ENCODE results near the gene C1QTNF1. TPM values are rescaled to one million over a fixed set of nuclear protein-coding genes. Genes with fewer than 3 reads are reported as not detected.

Gene C1QTNF1
- total RNA-seq, 1 experiment from 2014 or later: 18.6 TPM

GRCh38 chr17:79027274-79027924 lies 3.4 kb downstream of the C1QTNF1 start:
- no peak for DNase-seq
- H3K4me2 ChIP-seq (ENCODE audit: low read length): peak overlapping the region; percentile 81
- peak overlapping the region; percentile 0; the same call in 1 of the 2 replicates for H3K9ac ChIP-seq (ENCODE audit: low read length)
- H3K36me3 ChIP-seq (ENCODE audit: low read depth, low read length): no peaks in the 10 kb centered on the region
- H3K9me2 ChIP-seq (replicated peaks; ENCODE audit: low read length): no peaks in the 10 kb centered on the region
- H3F3A ChIP-seq (ENCODE audit: low read length, unreplicated experiment): no peaks in the 10 kb centered on the region
- ChIA-PET POLR2A (ENCODE audit: unreplicated experiment) (interaction anchor here (1.4 kb wide), 2 partner anchors 9 to 31 kb away, joined by 7 to 25 read pairs; no protein-coding TSS in a partner anchor), CTCF (interaction anchor here (0.8 to 2.5 kb wide), 4 partner anchors 9 to 18 kb away, joined by 9 to 32 read pairs (median 16); no protein-coding TSS in a partner anchor)
- no peak overlapping the region for H2AFZ ChIP-seq (ENCODE audit: low read length)
- no peak for ATAC-seq
- H3K79me2 ChIP-seq (ENCODE audit: low read length): no peaks in the 10 kb centered on the region
- TF ChIP-seq EZH2 (IDR thresholded peaks at IDR 0.05; ENCODE audit: low read length, unreplicated experiment) (no peak), EZH2phosphoT487 (IDR thresholded peaks at IDR 0.05; ENCODE audit: borderline replicate concordance, low read length) (no peak), CTCF (conservative IDR thresholded peaks at IDR 0.05; ENCODE audit: low read depth, low read length) (no peak)
- no peaks in the 10 kb centered on the region for H3K9me3 ChIP-seq (ENCODE audit: low read length)
- H3K4me3 ChIP-seq (ENCODE audit: low read length): peak overlapping the region; percentile 56; the same call in 1 of the 2 replicates
- intact Hi-C loops (cut with micrococcal nuclease): no loop called here
- peak overlapping the region; percentile 85 for H3K27ac ChIP-seq (ENCODE audit: low read length)
- peaks cover 45% of the 10 kb centered on the region for H3K4me1 ChIP-seq (ENCODE audit: insufficient read depth, low read length)
- H3K27me3 ChIP-seq (ENCODE audit: low read length): no peaks in the 10 kb centered on the region
- no peaks in the 10 kb centered on the region for H4K20me1 ChIP-seq (ENCODE audit: low read length)
- no TSS peak for BruUV-seq (replicated peaks)

GRCh38 chr17:79027925-79028491 lies 4.0 kb downstream of the C1QTNF1 start:
- no peaks in the 10 kb centered on the region for H3K9me3 ChIP-seq (ENCODE audit: low read length)
- intact Hi-C loops (cut with micrococcal nuclease): no loop called here
- H2AFZ ChIP-seq (ENCODE audit: low read length): no peak overlapping the region
- H3F3A ChIP-seq (ENCODE audit: low read length, unreplicated experiment): no peaks in the 10 kb centered on the region
- no peaks in the 10 kb centered on the region for H3K36me3 ChIP-seq (ENCODE audit: low read depth, low read length)
- H3K9ac ChIP-seq (ENCODE audit: low read length): no peak overlapping the region
- ChIA-PET POLR2A (ENCODE audit: unreplicated experiment) (interaction anchor here (0.5 to 0.6 kb wide), 2 partner anchors 10 to 13 kb away, joined by 3 read pairs; no protein-coding TSS in a partner anchor), CTCF (interaction anchor here (1.0 to 1.1 kb wide), 2 partner anchors 14 to 16 kb away, joined by 4 to 6 read pairs; no protein-coding TSS in a partner anchor)
- no peak for DNase-seq
- peak overlapping the region; percentile 81 for H3K4me2 ChIP-seq (ENCODE audit: low read length)
- TF ChIP-seq EZH2 (IDR thresholded peaks at IDR 0.05; ENCODE audit: low read length, unreplicated experiment) (no peak), EZH2phosphoT487 (IDR thresholded peaks at IDR 0.05; ENCODE audit: borderline replicate concordance, low read length) (no peak), CTCF (conservative IDR thresholded peaks at IDR 0.05; ENCODE audit: low read depth, low read length) (no peak)
- no peaks in the 10 kb centered on the region for H4K20me1 ChIP-seq (ENCODE audit: low read length)
- H3K9me2 ChIP-seq (replicated peaks; ENCODE audit: low read length): no peaks in the 10 kb centered on the region
- H3K27me3 ChIP-seq (ENCODE audit: low read length): no peaks in the 10 kb centered on the region
- peaks cover 45% of the 10 kb centered on the region for H3K4me1 ChIP-seq (ENCODE audit: insufficient read depth, low read length)
- ATAC-seq: no peak
- no peak overlapping the region for H3K27ac ChIP-seq (ENCODE audit: low read length)
- no TSS peak for BruUV-seq (replicated peaks)
- H3K4me3 ChIP-seq (ENCODE audit: low read length): no peak overlapping the region
- no peaks in the 10 kb centered on the region for H3K79me2 ChIP-seq (ENCODE audit: low read length)

Data from PC-3 (cell line).